Measurements from ENCODE around the gene VIM.
"Not testable (repeated sequence)": the region's sequence is repeated elsewhere in the genome, so short reads cannot be mapped to it uniquely, and the experiment has no call there.

The VIM gene

DNA sequence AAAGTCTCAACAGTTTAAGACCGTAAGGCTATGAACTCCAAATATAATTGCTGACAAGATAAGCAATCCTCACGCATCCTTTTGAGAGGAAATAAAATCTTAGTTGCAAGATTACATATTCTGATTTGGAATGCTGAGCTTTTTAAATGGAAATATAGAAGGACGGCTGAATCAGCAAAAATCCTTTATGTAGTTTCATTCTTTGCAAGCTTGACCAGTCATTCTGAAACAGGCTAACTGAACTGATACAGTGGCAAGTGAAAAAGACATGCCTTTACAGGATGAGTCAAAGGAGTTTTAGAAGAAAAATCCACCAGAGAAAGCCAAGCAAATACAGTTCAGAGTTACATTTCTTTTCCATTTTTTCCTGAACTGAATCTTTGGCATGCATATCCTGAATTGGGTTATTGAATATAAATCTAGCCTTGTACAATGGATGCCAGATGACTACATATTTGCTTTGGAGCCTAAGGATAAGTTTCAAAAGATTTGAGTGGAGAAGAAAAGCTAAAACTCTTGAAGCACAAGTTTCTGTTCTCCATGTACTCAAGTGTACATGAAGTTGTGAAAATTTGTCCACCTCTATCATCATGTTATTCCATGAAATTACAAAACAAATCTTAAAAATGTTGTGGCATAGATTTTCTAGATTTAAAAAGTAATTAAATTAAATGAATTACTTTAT is 4.4 kb downstream of the VIM start:
- DNase-seq (ENCODE audit: low spot score): no peak

DNA sequence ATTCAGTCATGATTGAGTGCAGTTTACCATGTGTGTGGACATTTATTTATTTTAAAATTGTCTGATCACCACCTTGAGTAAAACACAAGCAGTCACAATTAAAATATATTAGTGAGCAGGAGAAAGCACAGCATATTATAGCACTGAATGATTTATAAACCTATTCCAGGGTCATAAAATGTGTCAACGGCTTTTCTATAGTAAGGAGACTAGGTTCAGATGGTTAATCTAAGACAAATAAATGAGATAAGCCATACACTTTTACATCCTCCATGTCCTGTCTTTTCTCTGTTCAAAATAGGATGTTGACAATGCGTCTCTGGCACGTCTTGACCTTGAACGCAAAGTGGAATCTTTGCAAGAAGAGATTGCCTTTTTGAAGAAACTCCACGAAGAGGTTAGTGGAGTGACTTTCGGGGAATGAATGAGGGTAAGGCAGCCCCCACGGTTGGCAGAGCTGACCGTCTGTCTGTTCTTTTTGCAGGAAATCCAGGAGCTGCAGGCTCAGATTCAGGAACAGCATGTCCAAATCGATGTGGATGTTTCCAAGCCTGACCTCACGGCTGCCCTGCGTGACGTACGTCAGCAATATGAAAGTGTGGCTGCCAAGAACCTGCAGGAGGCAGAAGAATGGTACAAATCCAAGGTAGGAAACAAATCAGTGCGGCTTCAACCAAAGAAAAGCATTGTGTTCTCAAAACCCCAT is 5.4 kb downstream of the VIM start:
- no peak for DNase-seq (ENCODE audit: low spot score)

GRCh38 chr10:17234431-17234945 is 6.4 kb downstream of the VIM start:
- DNase-seq (ENCODE audit: low spot score): no peak

DNA sequence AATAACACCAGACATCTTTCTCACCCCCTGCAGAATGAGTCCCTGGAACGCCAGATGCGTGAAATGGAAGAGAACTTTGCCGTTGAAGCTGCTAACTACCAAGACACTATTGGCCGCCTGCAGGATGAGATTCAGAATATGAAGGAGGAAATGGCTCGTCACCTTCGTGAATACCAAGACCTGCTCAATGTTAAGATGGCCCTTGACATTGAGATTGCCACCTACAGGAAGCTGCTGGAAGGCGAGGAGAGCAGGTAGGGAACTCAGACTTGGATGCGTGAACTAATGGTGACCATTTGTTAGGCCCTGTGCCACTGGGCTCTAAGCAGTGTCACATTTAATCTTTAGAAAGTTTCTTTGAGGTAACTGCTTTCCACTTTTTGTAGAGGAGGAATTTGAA is 7.1 kb downstream of the VIM start:
- DNase-seq (ENCODE audit: low spot score): no peak

- no peak for DNase-seq (ENCODE audit: low spot score)
Observed at GRCh38 chr10:17236468-17237148, 8.6 kb downstream of the VIM start.

GRCh38 chr10:17237149-17237527 is 9.1 kb downstream of the VIM start:
- no peak for DNase-seq (ENCODE audit: low spot score)

- no peak for DNase-seq (ENCODE audit: low spot score)
Observed at GRCh38 chr10:17237915-17238444, 9.9 kb downstream of the VIM start.

GRCh38 chr10:17238445-17239291 is 10.6 kb downstream of the VIM start:
- DNase-seq (ENCODE audit: low spot score): no peak

DNA sequence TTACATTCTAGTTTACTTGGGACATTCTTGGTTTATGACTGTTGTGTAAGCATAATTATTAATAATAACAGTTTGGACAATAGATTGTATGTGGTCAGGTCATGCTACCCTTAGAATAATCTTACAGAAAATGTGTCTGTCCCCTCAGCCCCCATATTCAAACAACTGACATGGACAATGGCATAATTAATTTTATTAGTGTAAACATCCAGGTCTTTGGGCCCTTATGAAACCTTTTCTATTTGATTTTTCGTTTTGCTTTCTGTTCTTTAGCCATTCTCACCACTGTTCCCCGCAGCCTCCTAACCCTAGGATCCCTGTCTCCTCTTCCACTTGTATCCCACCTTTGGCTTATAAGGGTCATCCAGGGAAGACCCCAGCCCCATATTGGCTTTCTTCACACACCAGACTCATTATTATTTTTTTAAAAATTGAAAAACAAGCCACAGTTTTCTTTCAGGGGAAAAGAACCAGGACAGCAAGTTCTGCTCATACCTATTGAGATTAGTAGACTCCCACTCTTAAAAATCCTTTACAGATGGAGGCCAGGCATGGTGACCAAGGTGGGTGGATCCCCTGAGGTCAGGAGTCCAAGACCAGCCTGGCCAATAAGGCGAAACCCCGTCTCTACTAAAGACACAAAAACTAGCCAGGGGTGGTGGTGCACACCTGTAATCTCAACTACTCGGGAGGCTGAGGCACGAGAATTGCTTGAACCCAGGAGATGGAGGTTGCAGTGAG is 11.5 kb downstream of the VIM start:
- DNase-seq (ENCODE audit: low spot score): no peak

- no peak for DNase-seq (ENCODE audit: low spot score)
Observed at GRCh38 chr10:17240096-17240495, 12.1 kb downstream of the VIM start.

GRCh38 chr10:17240616-17241015 is 12.6 kb downstream of the VIM start:
- no peak for DNase-seq (ENCODE audit: low spot score)

- no peak for DNase-seq (ENCODE audit: low spot score)
Observed at GRCh38 chr10:17241611-17242333, 13.7 kb downstream of the VIM start.

GRCh38 chr10:17244700-17245365 is 16.8 kb downstream of the VIM start:
- no peak for DNase-seq (ENCODE audit: low spot score)

DNA sequence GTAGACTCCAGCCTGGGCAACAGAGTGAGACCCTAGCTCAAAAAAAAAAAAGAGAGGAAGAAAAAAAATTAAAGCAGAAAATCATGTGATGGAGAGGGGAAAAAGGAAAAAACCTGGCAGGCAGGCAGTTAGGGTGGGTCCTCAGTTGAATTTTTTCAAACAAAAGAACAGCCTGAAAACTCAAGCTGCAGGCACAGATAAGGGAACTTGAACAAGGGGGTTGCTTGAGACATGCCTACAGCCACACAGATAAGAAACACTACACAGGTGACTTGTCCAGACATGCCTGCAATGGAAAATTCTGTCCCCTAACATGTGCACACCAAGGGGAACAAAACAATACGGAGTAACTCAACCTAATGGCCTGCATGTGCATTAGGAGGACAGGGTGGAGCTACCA is 19.2 kb downstream of the VIM start:
- DNase-seq (ENCODE audit: low spot score): no peak

DNA sequence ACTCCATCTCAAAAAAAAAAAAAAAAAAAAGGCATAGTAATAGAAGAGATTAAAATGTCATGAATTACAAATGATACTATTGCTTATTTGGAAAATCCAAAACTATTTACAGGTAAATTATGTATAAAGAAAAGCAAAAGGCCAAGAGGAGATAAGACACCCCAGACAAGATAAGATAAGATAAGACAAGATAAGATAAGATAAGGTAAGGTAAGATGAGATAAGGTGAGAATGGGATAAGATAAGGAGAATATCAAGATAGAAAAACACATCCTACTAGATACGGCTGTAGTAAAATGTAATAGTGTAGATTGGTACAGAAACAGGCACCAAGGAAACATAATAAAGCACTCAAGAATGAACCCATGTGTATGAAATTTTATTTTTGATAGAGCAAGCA is 20.9 kb downstream of the VIM start:
- DNase-seq (ENCODE audit: low spot score): no peak

DNA sequence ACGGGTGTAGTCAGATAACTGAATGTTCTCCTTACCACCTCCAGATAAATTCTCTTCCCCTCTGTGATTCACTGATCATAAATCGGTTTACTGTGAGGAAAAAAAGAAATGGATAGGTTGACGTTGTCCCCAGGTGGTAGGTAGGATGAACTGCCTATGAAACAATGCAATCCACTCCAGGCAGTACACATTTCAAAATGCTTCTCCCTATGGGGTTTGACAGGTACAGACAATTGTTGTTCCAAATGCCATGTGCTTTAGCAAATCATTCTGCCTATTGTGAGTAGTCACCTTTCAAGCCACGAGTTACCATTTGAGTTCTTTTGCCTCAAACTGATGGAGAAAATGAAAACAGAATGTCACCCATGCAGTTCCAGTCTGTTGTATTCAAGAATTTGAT is 21.8 kb downstream of the VIM start:
- no peak for DNase-seq (ENCODE audit: low spot score)

GRCh38 chr10:17250736-17251135 is 22.7 kb downstream of the VIM start:
- DNase-seq (ENCODE audit: low spot score): no peak

GRCh38 chr10:17254543-17255050 is 26.6 kb downstream of the VIM start:
- DNase-seq (ENCODE audit: low spot score): not testable (repeated sequence)

GRCh38 chr10:17255512-17255911 is 27.5 kb downstream of the VIM start:
- DNase-seq (ENCODE audit: low spot score): no peak

DNA sequence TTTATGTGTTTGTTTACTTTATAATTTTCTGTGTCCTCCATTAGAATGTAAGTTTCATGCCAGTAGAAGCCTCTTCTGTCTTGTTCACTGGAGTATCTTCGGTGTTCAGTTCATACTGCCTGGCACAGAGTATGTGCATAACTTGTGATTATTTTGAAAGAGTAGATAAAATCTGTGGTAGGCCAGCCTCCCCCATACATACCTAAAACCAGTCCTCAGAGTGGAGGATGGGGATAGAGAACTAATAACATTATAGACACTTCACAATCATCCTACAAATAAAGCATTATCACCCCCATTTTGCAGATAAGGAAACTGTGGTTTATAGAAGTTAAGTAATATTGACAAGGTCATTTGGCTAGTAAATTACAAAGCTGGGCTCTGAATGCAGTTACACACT is 28.0 kb downstream of the VIM start:
- no peak for DNase-seq (ENCODE audit: low spot score)

Data from globus pallidus (tissue), 1 donor.